AG04449 (cell line): Measurements from ENCODE around the gene EIF6.

Experiments
- CTCF ChIA-PET: fragments of 350-600 bp; formaldehyde crosslinking; extraction: SDS; loops from one replicate; lab custom pipeline; 2021; ENCODE audit warnings: antibody characterized with exemption; lab: Yijun Ruan, JAX
- POLR2A ChIA-PET: fragments of 400-600, 350-600 bp; formaldehyde crosslinking; extraction: SDS; loops from one replicate; lab custom pipeline; 2020; ENCODE audit warnings: antibody characterized with exemption, inconsistent platforms; lab: Yijun Ruan, JAX
- DNase-seq: peaks from one replicate; pipeline ENCODE4 v3.0.0-alpha.2; 2010; ENCODE audit warnings: low read depth, low spot score
- H3K4me3 ChIP-seq: 2 replicates; pipeline ENCODE4 v1.5.1; 2011; ENCODE audit warnings: low read depth, mild to moderate bottlenecking, control low read depth, low read length
- TF ChIP-seq, protein P1 (sequence below): IDR thresholded peaks from one replicate; pipeline ENCODE4 v1.5.1; 2011; ENCODE audit warnings: mild to moderate bottlenecking, moderate library complexity, low read length, control low read depth, inconsistent platforms; ENCODE audit not compliant: insufficient read depth; ENCODE audit errors: missing control alignments

EIF6 gene

DNA sequence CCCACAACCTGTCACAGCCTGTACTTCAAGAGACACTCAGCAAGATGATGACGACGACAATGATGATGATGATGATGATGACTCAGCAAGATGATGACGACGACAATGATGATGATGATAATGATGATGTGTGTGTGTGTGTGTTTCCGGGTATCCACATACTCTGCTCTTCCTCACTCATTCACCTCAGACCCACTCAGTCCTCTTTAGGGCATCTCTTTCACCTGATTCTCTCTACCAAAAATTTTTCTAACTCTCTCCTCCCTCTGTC, 1.2 kb upstream of the EIF6 start:
- no peak for DNase-seq
- POLR2A ChIA-PET: no interaction called here
- TF ChIP-seq, protein P1, sequence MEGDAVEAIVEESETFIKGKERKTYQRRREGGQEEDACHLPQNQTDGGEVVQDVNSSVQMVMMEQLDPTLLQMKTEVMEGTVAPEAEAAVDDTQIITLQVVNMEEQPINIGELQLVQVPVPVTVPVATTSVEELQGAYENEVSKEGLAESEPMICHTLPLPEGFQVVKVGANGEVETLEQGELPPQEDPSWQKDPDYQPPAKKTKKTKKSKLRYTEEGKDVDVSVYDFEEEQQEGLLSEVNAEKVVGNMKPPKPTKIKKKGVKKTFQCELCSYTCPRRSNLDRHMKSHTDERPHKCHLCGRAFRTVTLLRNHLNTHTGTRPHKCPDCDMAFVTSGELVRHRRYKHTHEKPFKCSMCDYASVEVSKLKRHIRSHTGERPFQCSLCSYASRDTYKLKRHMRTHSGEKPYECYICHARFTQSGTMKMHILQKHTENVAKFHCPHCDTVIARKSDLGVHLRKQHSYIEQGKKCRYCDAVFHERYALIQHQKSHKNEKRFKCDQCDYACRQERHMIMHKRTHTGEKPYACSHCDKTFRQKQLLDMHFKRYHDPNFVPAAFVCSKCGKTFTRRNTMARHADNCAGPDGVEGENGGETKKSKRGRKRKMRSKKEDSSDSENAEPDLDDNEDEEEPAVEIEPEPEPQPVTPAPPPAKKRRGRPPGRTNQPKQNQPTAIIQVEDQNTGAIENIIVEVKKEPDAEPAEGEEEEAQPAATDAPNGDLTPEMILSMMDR: no peak
- H3K4me3 ChIP-seq: no peak overlapping the region
- CTCF ChIA-PET: interaction anchor here (1.4 to 1.6 kb wide), 2 partner anchors 18 to 21 kb away, joined by 4 to 5 read pairs; no protein-coding TSS in a partner anchor

DNA sequence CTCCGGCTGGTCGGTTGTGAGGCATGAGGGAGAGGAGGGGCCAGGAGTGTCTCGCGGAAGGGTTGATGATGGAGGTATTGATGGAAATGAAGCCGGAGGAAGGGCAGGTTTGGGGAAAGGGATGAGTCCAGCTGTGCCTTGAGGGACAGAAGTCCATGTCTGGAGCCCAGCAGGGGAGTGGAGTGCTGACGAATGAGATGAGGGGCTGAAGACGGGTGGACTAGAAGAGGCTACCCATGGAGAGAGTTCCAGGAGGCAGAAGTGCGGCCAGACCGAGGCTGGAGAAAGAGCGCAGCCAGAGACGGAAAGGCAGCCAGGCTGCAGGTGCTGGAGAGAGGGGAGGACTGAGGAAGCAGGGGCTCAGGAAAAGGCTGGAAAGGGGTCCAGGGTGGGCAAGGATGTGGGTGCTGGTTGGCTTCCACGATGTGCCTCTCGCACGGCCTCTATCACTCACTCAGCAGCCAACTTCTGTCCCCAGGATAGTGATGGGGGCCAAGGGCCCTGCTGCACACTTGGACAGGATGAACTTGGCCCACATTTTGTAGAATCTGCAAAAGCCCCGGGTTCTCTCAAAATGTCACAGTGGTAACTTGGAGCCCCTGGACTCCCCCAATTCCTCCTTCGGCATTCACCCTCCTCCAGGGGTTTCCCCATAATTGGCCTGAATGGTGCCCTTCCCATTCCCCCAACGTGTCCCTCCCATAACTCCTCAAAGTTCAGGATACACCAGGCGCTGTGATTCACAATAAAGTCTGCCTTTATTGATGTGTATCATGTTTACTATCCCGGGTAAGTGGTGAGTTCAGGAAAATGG, 627 bp upstream of the EIF6 start:
- no peak for DNase-seq
- ChIA-PET POLR2A (interaction anchor here (1.1 to 1.4 kb wide), 4 partner anchors 17 to 37 kb away, joined by 3 to 6 read pairs (median 4); no protein-coding TSS in a partner anchor), CTCF (interaction anchor here (0.9 to 5.0 kb wide), 10 partner anchors 8 to 163 kb away, joined by 3 to 42 read pairs (median 8); partner anchors contain the start of gene GDF5)
- TF ChIP-seq, protein P1: no peak
- peak overlapping the region; percentile 92 for H3K4me3 ChIP-seq

DNA sequence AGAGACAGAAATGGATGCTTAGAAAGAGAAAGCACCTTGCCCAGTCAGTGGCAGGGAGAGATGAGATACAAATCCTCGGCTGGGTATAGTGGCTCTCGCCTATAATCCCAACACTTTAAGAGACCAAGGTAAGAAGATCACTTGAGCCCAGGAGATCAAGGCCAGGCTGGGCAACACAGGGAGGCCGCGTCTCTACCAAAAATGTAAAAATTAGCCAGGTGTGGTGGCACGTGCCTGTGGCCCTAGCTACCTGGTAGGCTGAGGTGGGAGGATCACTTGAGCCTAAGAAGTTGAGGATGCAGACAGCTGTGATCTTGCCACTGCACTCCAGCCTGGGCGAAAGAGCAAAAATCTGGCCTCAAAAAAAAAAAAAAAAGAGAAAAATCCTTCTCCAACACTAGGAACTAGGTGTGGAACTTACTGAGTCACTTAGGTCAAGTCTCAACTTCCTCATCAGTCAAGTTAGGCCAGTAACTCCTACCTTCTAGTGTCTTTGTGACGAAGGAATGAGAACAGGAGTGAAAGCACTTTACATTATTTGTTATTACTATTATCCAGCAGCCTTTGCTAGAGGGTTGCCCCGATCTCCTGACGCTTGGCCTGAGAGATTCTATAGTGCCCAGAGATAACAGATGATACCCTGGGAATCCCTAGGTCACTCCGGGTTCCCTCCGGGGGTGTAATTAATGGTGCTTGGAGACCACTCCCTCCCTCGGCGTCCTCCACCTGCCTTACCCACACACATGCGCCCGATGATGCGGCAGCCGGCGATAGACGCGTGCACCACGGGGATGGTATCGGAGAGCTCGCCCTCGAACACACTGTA, 918 bp downstream of the EIF6 start:
- ChIA-PET POLR2A (interaction anchor here (0.6 to 1.4 kb wide), 9 partner anchors 9 to 459 kb away, joined by 3 to 6 read pairs (median 3); partner anchors contain the start of gene EDEM2), CTCF (interaction anchor here (0.7 to 5.0 kb wide), 19 partner anchors 9 to 187 kb away, joined by 3 to 42 read pairs (median 4); partner anchors contain the start of gene GDF5)

DNA sequence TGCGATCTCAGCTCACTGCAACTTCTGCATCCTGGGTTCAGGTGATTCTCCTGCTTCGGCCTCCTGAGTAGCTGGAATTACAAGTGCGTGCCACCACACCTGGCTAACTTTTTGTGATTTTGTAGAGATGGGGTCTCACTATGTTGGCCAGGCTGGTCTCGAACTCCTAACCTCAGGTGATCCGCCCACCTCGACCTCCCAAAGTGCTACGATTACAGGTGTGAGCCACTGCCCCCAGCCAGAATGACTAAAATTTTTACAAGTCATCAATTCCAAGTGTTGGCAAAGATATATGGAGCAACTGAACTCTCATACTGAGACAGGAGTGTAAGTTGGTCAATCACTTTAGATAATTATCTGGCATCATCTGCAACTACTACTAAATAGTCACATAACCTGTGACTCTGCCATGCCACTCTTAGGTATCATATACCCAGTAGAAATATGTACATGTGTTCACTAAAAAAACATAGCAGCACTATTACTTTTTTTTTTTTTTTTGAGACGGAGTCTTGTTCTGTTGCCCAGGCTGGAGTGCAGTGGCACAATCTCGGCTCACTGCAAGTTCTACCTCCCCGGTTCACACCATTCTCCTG, 3.0 kb downstream of the EIF6 start:
- ChIA-PET POLR2A (interaction anchor here (0.9 to 1.2 kb wide), 2 partner anchors 8 to 147 kb away, joined by 3 read pairs; no protein-coding TSS in a partner anchor), CTCF (interaction anchor here (0.8 to 5.0 kb wide), 7 partner anchors 12 to 164 kb away, joined by 3 to 42 read pairs (median 4); partner anchors contain the start of gene GDF5)
- no peak overlapping the region for H3K4me3 ChIP-seq
- TF ChIP-seq, protein P1: no peak
- no peak for DNase-seq

More for the DNA sequence above, 918 bp downstream of the EIF6 start:
- TF ChIP-seq, protein P1: no peak
- no peak for DNase-seq
- peak overlapping the region; percentile 92 for H3K4me3 ChIP-seq

DNA sequence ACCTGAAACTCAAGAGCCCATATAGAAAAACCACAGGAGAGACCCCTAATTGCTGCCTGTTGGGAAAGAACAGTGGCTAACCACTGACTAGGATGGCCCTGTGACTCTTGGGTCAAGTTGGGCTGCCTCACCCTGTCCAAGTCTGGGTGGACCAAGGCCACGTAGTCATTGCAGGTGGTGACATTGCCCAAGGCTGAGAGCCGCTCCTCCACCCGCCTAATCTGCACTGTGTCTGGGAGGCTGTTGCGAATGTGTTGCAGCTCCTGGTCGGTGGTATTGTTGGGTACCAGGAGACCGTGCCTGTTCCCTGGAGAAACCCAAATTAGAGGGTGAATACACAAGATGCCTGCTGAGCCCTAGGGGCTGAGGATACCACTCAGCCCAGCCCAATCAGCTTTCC, 4.0 kb downstream of the EIF6 start:
- POLR2A ChIA-PET: interaction anchor here (0.8 to 1.2 kb wide), 2 partner anchors 25 to 148 kb away, joined by 3 read pairs; no protein-coding TSS in a partner anchor
- TF ChIP-seq, protein P1: no peak
- no peak overlapping the region for H3K4me3 ChIP-seq
- DNase-seq: no peak
- CTCF ChIA-PET: interaction anchor here (0.9 to 5.0 kb wide), 10 partner anchors 10 to 173 kb away, joined by 3 to 42 read pairs (median 4); partner anchors contain the start of gene GDF5
